ENCODE measurements around the gene PRKACG.

PRKACG gene

GRCh38 chr9:69036309-69036708 lies 22.4 kb upstream of the PRKACG start:
- peak overlapping the region; percentile 99 for H3K4me3 Mint-ChIP-seq
- peak overlapping the region; percentile 96 for H3K27ac Mint-ChIP-seq
- no peaks in the 10 kb centered on the region for H3K9me3 Mint-ChIP-seq
- peak; percentile 47 to 48 for ATAC-seq (replicated peaks)
- H3K4me1 Mint-ChIP-seq, result peaks cover 9 to 12% of the 10 kb centered on the region in 2 donors
- peaks cover 3 to 5% of the 10 kb centered on the region in 2 donors for H3K36me3 Mint-ChIP-seq
- DNase-seq, result peak; percentile 10
- no peaks in the 10 kb centered on the region for H3K27me3 Mint-ChIP-seq

GRCh38 chr9:69035438-69036308 lies 21.8 kb upstream of the PRKACG start, which contains the start of gene FXN:
Gene FXN, plus strand, starts transcription at chr9:69035752. Its CDS starts 31 bp downstream, at chr9:69035783.
- peak within 1 kb of the TSS; percentile 96 for H3K27ac Mint-ChIP-seq
- H3K9me3 Mint-ChIP-seq, result no peaks in the 10 kb centered on the region
- DNase-seq (peak; percentile 78), ATAC-seq (replicated peaks) (peak; percentile 94 to 95)
- H3K36me3 Mint-ChIP-seq, result peaks cover 0 to 5% of the 10 kb centered on the region in 2 donors
- peaks cover 9% of the 10 kb centered on the region in 2 donors for H3K4me1 Mint-ChIP-seq
- H3K27me3 Mint-ChIP-seq, result no peaks in the 10 kb centered on the region
- H3K4me3 Mint-ChIP-seq, result peak within 1 kb of the TSS; percentile 99

GRCh38 chr9:69034071-69034470 lies 20.2 kb upstream of the PRKACG start:
- peaks cover 13 to 22% of the 10 kb centered on the region in 2 donors for H3K4me1 Mint-ChIP-seq
- DNase-seq, result no peak

GRCh38 chr9:69030851-69031645 lies 17.1 kb upstream of the PRKACG start:
- no peak overlapping the region for H3K27ac Mint-ChIP-seq
- ATAC-seq (replicated peaks), result no peak

More at GRCh38 chr9:69034071-69034470, 20.2 kb upstream of the PRKACG start:
- Mint-ChIP-seq H3K27ac (no peak overlapping the region), H3K9me3 (peaks cover 0 to 3% of the 10 kb centered on the region in 2 donors), H3K27me3 (no peaks in the 10 kb centered on the region), H3K36me3 (no peaks in the 10 kb centered on the region), H3K4me3 (no peak overlapping the region)
- ATAC-seq (replicated peaks), result no peak

GRCh38 chr9:69029535-69029934 lies 15.6 kb upstream of the PRKACG start:
- Mint-ChIP-seq H3K4me3 (no peak overlapping the region), H3K36me3 (no peaks in the 10 kb centered on the region), H3K9me3 (peaks cover 0 to 3% of the 10 kb centered on the region in 2 donors), H3K27me3 (no peaks in the 10 kb centered on the region), H3K27ac (no peak overlapping the region), H3K4me1 (peaks cover 7 to 19% of the 10 kb centered on the region in 2 donors)
- no peak for ATAC-seq (replicated peaks)
- DNase-seq, result no peak

More at GRCh38 chr9:69030851-69031645, 17.1 kb upstream of the PRKACG start:
- Mint-ChIP-seq H3K4me1 (peaks cover 9 to 19% of the 10 kb centered on the region in 2 donors), H3K4me3 (no peak overlapping the region), H3K9me3 (peaks cover 0 to 3% of the 10 kb centered on the region in 2 donors), H3K36me3 (no peaks in the 10 kb centered on the region), H3K27me3 (no peaks in the 10 kb centered on the region)
- DNase-seq, result no peak

- peaks cover 0 to 3% of the 10 kb centered on the region in 2 donors for H3K9me3 Mint-ChIP-seq
- ATAC-seq (replicated peaks), result no peak
- no peaks in the 10 kb centered on the region for H3K27me3 Mint-ChIP-seq
- no peak overlapping the region for H3K27ac Mint-ChIP-seq
- peaks cover 7 to 19% of the 10 kb centered on the region in 2 donors for H3K4me1 Mint-ChIP-seq
- no peak overlapping the region for H3K4me3 Mint-ChIP-seq
- no peak for DNase-seq
- H3K36me3 Mint-ChIP-seq, result no peaks in the 10 kb centered on the region
These were observed 14.8 kb upstream of the PRKACG start for GRCh38 chr9:69028754-69029153.

GRCh38 chr9:69027355-69028097 lies 13.6 kb upstream of the PRKACG start:
- no peaks in the 10 kb centered on the region for H3K27me3 Mint-ChIP-seq
- H3K4me1 Mint-ChIP-seq, result peaks cover 7 to 19% of the 10 kb centered on the region in 2 donors
- no peaks in the 10 kb centered on the region for H3K36me3 Mint-ChIP-seq
- peaks cover 0 to 3% of the 10 kb centered on the region in 2 donors for H3K9me3 Mint-ChIP-seq
- ATAC-seq (replicated peaks), result peak; percentile 83 to 84
- H3K27ac Mint-ChIP-seq, result no peak overlapping the region
- peak; percentile 20 for DNase-seq
- H3K4me3 Mint-ChIP-seq, result no peak overlapping the region

- Mint-ChIP-seq H3K4me1 (peaks cover 4 to 6% of the 10 kb centered on the region in 2 donors), H3K36me3 (no peaks in the 10 kb centered on the region), H3K4me3 (no peak overlapping the region), H3K27me3 (no peaks in the 10 kb centered on the region), H3K9me3 (no peaks in the 10 kb centered on the region), H3K27ac (no peak overlapping the region)
- ATAC-seq (replicated peaks) (no peak), DNase-seq (no peak)
These were observed 9.7 kb upstream of the PRKACG start for GRCh38 chr9:69023650-69024049.

GRCh38 chr9:69020301-69021145 lies 6.6 kb upstream of the PRKACG start:
- ATAC-seq (replicated peaks), result no peak
- Mint-ChIP-seq H3K4me3 (no peak overlapping the region), H3K27ac (no peak overlapping the region), H3K9me3 (no peaks in the 10 kb centered on the region), H3K4me1 (no peaks in the 10 kb centered on the region), H3K36me3 (no peaks in the 10 kb centered on the region), H3K27me3 (no peaks in the 10 kb centered on the region)
- DNase-seq, result no peak

GRCh38 chr9:69019808-69020207 lies 5.9 kb upstream of the PRKACG start:
- ATAC-seq (replicated peaks) (no peak), DNase-seq (no peak)
- no peaks in the 10 kb centered on the region for H3K4me1 Mint-ChIP-seq
- no peak overlapping the region for H3K27ac Mint-ChIP-seq
- H3K9me3 Mint-ChIP-seq, result no peaks in the 10 kb centered on the region
- no peaks in the 10 kb centered on the region for H3K36me3 Mint-ChIP-seq
- no peak overlapping the region for H3K4me3 Mint-ChIP-seq
- H3K27me3 Mint-ChIP-seq, result no peaks in the 10 kb centered on the region

GRCh38 chr9:69018737-69019136 lies 4.8 kb upstream of the PRKACG start:
- Mint-ChIP-seq H3K36me3 (peaks cover under 1 to 2% of the 10 kb centered on the region in 2 donors), H3K4me3 (no peak overlapping the region), H3K27me3 (no peaks in the 10 kb centered on the region), H3K27ac (no peak overlapping the region), H3K4me1 (no peaks in the 10 kb centered on the region), H3K9me3 (no peaks in the 10 kb centered on the region)
- ATAC-seq (replicated peaks) (no peak), DNase-seq (no peak)

- ATAC-seq (replicated peaks) (no peak), DNase-seq (no peak)
- Mint-ChIP-seq H3K4me1 (peaks cover 17 to 18% of the 10 kb centered on the region in 2 donors), H3K36me3 (peaks cover 6 to 22% of the 10 kb centered on the region in 2 donors), H3K27me3 (no peaks in the 10 kb centered on the region), H3K9me3 (no peaks in the 10 kb centered on the region), H3K4me3 (no peak overlapping the region), H3K27ac (no peak overlapping the region)
These were observed 2.5 kb upstream of the PRKACG start for GRCh38 chr9:69016191-69017096.

All from stimulated activated naive B cell treated with anti-CD40 and anti-IgM and Interleukin-4, amounts not matched to agents 10 μg/mL and 1 μg/mL and 100 μg/mL, for 72 hours (primary cell).